Neural crest cell (in vitro differentiated cells): Measurements from ENCODE around the gene MUC5B. TPM values are rescaled to one million over a fixed set of nuclear protein-coding genes. Genes with fewer than 3 reads are reported as not detected.
"Not testable (repeated sequence)": the region's sequence is repeated elsewhere in the genome, so short reads cannot be mapped to it uniquely, and the experiment has no call there.

Experiments used
- DNase-seq: peaks from one replicate; pipeline ENCODE4 v3.0.0; 2021; ENCODE audit warnings: low read depth, mixed read lengths, low spot score
- H3K27ac Mint-ChIP-seq: one replicate; pipeline ENCODE4 v1.8.0; 2021; ENCODE audit warnings: mild to moderate bottlenecking, mixed read lengths; ENCODE audit not compliant: unreplicated experiment
- H3K27me3 Mint-ChIP-seq: 2 replicates; pipeline ENCODE4 v1.8.0; 2021; ENCODE audit warnings: low read depth, mild to moderate bottlenecking, mixed read lengths
- H3K36me3 Mint-ChIP-seq: 2 replicates; pipeline ENCODE4 v1.8.0; 2021; ENCODE audit warnings: low read depth, mild to moderate bottlenecking, mixed read lengths
- H3K4me1 Mint-ChIP-seq: 2 replicates; pipeline ENCODE4 v1.8.0; 2021; ENCODE audit warnings: mixed read lengths
- H3K4me3 Mint-ChIP-seq: one replicate; pipeline ENCODE4 v1.8.0; 2021; ENCODE audit warnings: mild to moderate bottlenecking, mixed read lengths
- H3K9me3 Mint-ChIP-seq: 2 replicates; pipeline ENCODE4 v1.8.0; 2021; ENCODE audit warnings: mixed read lengths
- CTCF ChIP-seq: fragments of 200-600 bp; sonication (generic); conservative IDR thresholded peaks from 2 replicates; pipeline ENCODE4 v1.5.0; 2021; ENCODE audit warnings: antibody characterized with exemption, mild to moderate bottlenecking
- total RNA-seq: library from RNA; stranded (reverse); gene quantifications from 2 replicates; pipeline ENCODE4 v1.2.1, GENCODE V29; 2021

Gene MUC5B
- total RNA-seq, 1 donor from 2014 or later = 0.42 TPM

- peaks cover 52% of the 10 kb centered on the region for H3K27me3 Mint-ChIP-seq
- H3K27ac Mint-ChIP-seq = no peak overlapping the region
- TF ChIP-seq CTCF = no peak
- peaks cover 19% of the 10 kb centered on the region for H3K9me3 Mint-ChIP-seq
- H3K4me1 Mint-ChIP-seq = no peaks in the 10 kb centered on the region
- H3K36me3 Mint-ChIP-seq = no peaks in the 10 kb centered on the region
- H3K4me3 Mint-ChIP-seq = no peak overlapping the region
- no peak for DNase-seq
Measured at GRCh38 chr11:1211838-1212237, 11.0 kb upstream of the MUC5B start.

- not testable (repeated sequence) for H3K27ac Mint-ChIP-seq, H3K4me1 Mint-ChIP-seq, H3K4me3 Mint-ChIP-seq, H3K36me3 Mint-ChIP-seq, DNase-seq
- H3K27me3 Mint-ChIP-seq = peaks cover 53% of the 10 kb centered on the region
- peaks cover 19% of the 10 kb centered on the region for H3K9me3 Mint-ChIP-seq
Measured at GRCh38 chr11:1215826-1216225, 7.0 kb upstream of the MUC5B start.

- no peak overlapping the region for H3K4me3 Mint-ChIP-seq
- peaks cover 44% of the 10 kb centered on the region for H3K27me3 Mint-ChIP-seq
- no peak overlapping the region for H3K27ac Mint-ChIP-seq
- no peak for DNase-seq
- H3K9me3 Mint-ChIP-seq = peaks cover 11% of the 10 kb centered on the region
- no peaks in the 10 kb centered on the region for H3K4me1 Mint-ChIP-seq
- no peaks in the 10 kb centered on the region for H3K36me3 Mint-ChIP-seq
- no peak for TF ChIP-seq CTCF
Measured at GRCh38 chr11:1217151-1217550, 5.7 kb upstream of the MUC5B start.

GRCh38 chr11:1218256-1218787 lies 4.5 kb upstream of the MUC5B start:
- Mint-ChIP-seq H3K9me3 (peaks cover 5% of the 10 kb centered on the region), H3K4me1 (no peaks in the 10 kb centered on the region), H3K27ac (no peak overlapping the region), H3K4me3 (no peak overlapping the region), H3K27me3 (peaks cover 34% of the 10 kb centered on the region), H3K36me3 (no peaks in the 10 kb centered on the region)
- TF ChIP-seq CTCF = no peak
- DNase-seq = no peak

GRCh38 chr11:1218788-1219445 lies 3.9 kb upstream of the MUC5B start:
- Mint-ChIP-seq H3K4me1 (no peaks in the 10 kb centered on the region), H3K27me3 (peaks cover 30% of the 10 kb centered on the region), H3K36me3 (no peaks in the 10 kb centered on the region), H3K4me3 (no peak overlapping the region), H3K27ac (no peak overlapping the region), H3K9me3 (peaks cover 5% of the 10 kb centered on the region)
- no peak for DNase-seq
- no peak for TF ChIP-seq CTCF

GRCh38 chr11:1219446-1219833 lies 3.4 kb upstream of the MUC5B start:
- Mint-ChIP-seq H3K36me3 (no peaks in the 10 kb centered on the region), H3K27me3 (peaks cover 25% of the 10 kb centered on the region), H3K4me3 (no peak overlapping the region), H3K9me3 (peaks cover 1% of the 10 kb centered on the region), H3K4me1 (no peaks in the 10 kb centered on the region), H3K27ac (no peak overlapping the region)
- no peak for TF ChIP-seq CTCF
- no peak for DNase-seq
